Measurements from ENCODE around the gene LRRC17. TPM values are rescaled to one million over a fixed set of nuclear protein-coding genes. Genes with fewer than 3 reads are reported as not detected.

Gene LRRC17
- polyA plus RNA-seq, 1 donor from 2014 or later: 6.7 TPM

GRCh38 chr7:102982235-102982634, 69.4 kb downstream of the LRRC17 start:
- H3K9me2 ChIP-seq (ENCODE audit: insufficient read depth, low read length): no peaks in the 10 kb centered on the region
- no peaks in the 10 kb centered on the region for H3K9me3 ChIP-seq (ENCODE audit: low read length)
- no peaks in the 10 kb centered on the region for H3K36me3 ChIP-seq (ENCODE audit: insufficient read depth, low read length)
- no peak overlapping the region for H3K27ac ChIP-seq (ENCODE audit: low read length)
- no peaks in the 10 kb centered on the region for H3K79me2 ChIP-seq (replicated peaks; ENCODE audit: insufficient read depth, low read length)
- H3K27me3 ChIP-seq (ENCODE audit: insufficient read depth, low read depth, low read length): no peaks in the 10 kb centered on the region
- TF ChIP-seq TAF1 (IDR thresholded peaks at IDR 0.05; ENCODE audit: low read depth) (no peak), CTCF (IDR thresholded peaks at IDR 0.05; ENCODE audit: poor library complexity, severe bottlenecking) (no peak), REST (IDR thresholded peaks at IDR 0.05; ENCODE audit: borderline replicate concordance) (no peak), POLR2AphosphoS5 (IDR thresholded peaks at IDR 0.05) (no peak), EP300 (conservative IDR thresholded peaks at IDR 0.05; ENCODE audit: poor library complexity, severe bottlenecking) (no peak), MXI1 (conservative IDR thresholded peaks at IDR 0.05; ENCODE audit: poor library complexity, severe bottlenecking) (no peak), EZH2 (IDR thresholded peaks at IDR 0.05; ENCODE audit: borderline replicate concordance, insufficient read depth, low read length, poor library complexity, severe bottlenecking) (no peak), SMC3 (conservative IDR thresholded peaks at IDR 0.05; ENCODE audit: poor library complexity) (no peak), RAD21 (conservative IDR thresholded peaks at IDR 0.05) (no peak)
- H3K4me3 ChIP-seq (ENCODE audit: low read length): no peak overlapping the region
- H4K20me1 ChIP-seq (ENCODE audit: insufficient read depth): no peaks in the 10 kb centered on the region
- no peak overlapping the region for H3K4me2 ChIP-seq (ENCODE audit: low read length)
- no peak overlapping the region for H2AFZ ChIP-seq (ENCODE audit: low read depth, low read length)
- no peaks in the 10 kb centered on the region for H3F3A ChIP-seq (ENCODE audit: insufficient read depth, low read length, poor library complexity, severe bottlenecking)
- no peak overlapping the region for H3K9ac ChIP-seq (ENCODE audit: low read length)

- Histone ChIP-seq H3K4me3 (ENCODE audit: low read length) (no peak overlapping the region), H3K79me2 (replicated peaks; ENCODE audit: insufficient read depth, low read length) (no peaks in the 10 kb centered on the region), H3K9me3 (ENCODE audit: low read length) (no peaks in the 10 kb centered on the region), H3F3A (ENCODE audit: insufficient read depth, low read length, poor library complexity, severe bottlenecking) (no peaks in the 10 kb centered on the region), H2AFZ (ENCODE audit: low read depth, low read length) (no peak overlapping the region), H3K36me3 (ENCODE audit: insufficient read depth, low read length) (no peaks in the 10 kb centered on the region), H3K9ac (ENCODE audit: low read length) (no peak overlapping the region), H3K27me3 (ENCODE audit: insufficient read depth, low read depth, low read length) (no peaks in the 10 kb centered on the region), H3K4me2 (ENCODE audit: low read length) (no peak overlapping the region), H4K20me1 (ENCODE audit: insufficient read depth) (no peaks in the 10 kb centered on the region), H3K27ac (ENCODE audit: low read length) (no peak overlapping the region), H3K9me2 (ENCODE audit: insufficient read depth, low read length) (no peaks in the 10 kb centered on the region)
- TF ChIP-seq TAF1 (IDR thresholded peaks at IDR 0.05; ENCODE audit: low read depth) (no peak), POLR2AphosphoS5 (IDR thresholded peaks at IDR 0.05) (no peak), EP300 (conservative IDR thresholded peaks at IDR 0.05; ENCODE audit: poor library complexity, severe bottlenecking) (no peak), EZH2 (IDR thresholded peaks at IDR 0.05; ENCODE audit: borderline replicate concordance, insufficient read depth, low read length, poor library complexity, severe bottlenecking) (no peak), SMC3 (conservative IDR thresholded peaks at IDR 0.05; ENCODE audit: poor library complexity) (no peak)
Observed at GRCh38 chr7:102983602-102984001, 70.8 kb downstream of the LRRC17 start.

Measured in neural cell (in vitro differentiated cells).